ENCODE data around the gene RNF220.

RNF220 gene

DNA sequence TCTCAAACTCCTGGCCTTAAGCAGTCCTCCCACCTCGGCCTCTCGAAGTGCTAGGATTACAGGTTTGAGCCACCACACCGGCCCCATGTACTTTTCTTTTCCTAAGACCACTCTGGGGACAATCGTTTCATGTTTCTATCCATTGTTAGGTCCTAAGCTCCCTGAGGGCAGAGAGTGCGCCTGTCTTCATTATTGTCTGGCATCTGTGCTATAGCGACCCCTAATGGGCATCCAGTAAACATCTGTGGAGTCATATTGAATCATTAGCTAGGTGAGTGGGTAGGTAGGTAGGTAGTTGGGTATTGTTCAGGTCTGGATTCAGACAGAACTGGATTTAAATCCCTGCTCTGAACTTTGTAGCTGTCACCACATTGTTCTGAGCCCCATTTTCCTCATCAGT lies 203.1 kb downstream of the RNF220 start:
- no peaks in the 10 kb centered on the region for H3K9me3 Mint-ChIP-seq
- DNase-seq = no peak
- no peak overlapping the region for H3K4me3 Mint-ChIP-seq
- ATAC-seq (replicated peaks) = no peak
- H3K36me3 Mint-ChIP-seq = no peaks in the 10 kb centered on the region
- no peak overlapping the region for H3K27ac Mint-ChIP-seq
- no peaks in the 10 kb centered on the region for H3K27me3 Mint-ChIP-seq
- no peaks in the 10 kb centered on the region for H3K4me1 Mint-ChIP-seq

DNA sequence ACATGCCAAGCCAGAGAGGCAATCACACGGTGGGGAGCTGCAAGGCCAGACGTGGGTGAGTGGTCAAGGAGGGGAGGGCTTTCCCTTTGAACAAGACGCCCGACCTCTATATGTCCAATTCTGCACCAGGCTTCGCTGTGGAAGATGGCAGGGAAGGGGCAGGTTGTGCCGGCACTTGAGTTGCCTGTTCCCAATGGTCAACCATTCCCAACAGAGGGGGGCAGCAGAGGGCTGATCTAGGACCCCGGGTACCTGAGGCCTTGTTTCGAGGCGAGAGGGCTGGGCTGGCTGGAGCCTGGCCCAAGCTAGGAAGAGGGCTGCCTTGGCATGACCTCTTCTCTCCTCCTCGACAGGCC lies 204.3 kb downstream of the RNF220 start:
- DNase-seq (no peak), ATAC-seq (replicated peaks) (no peak)
- Mint-ChIP-seq H3K36me3 (no peaks in the 10 kb centered on the region), H3K27ac (no peak overlapping the region), H3K4me1 (no peaks in the 10 kb centered on the region), H3K27me3 (no peaks in the 10 kb centered on the region), H3K4me3 (no peak overlapping the region), H3K9me3 (no peaks in the 10 kb centered on the region)

DNA sequence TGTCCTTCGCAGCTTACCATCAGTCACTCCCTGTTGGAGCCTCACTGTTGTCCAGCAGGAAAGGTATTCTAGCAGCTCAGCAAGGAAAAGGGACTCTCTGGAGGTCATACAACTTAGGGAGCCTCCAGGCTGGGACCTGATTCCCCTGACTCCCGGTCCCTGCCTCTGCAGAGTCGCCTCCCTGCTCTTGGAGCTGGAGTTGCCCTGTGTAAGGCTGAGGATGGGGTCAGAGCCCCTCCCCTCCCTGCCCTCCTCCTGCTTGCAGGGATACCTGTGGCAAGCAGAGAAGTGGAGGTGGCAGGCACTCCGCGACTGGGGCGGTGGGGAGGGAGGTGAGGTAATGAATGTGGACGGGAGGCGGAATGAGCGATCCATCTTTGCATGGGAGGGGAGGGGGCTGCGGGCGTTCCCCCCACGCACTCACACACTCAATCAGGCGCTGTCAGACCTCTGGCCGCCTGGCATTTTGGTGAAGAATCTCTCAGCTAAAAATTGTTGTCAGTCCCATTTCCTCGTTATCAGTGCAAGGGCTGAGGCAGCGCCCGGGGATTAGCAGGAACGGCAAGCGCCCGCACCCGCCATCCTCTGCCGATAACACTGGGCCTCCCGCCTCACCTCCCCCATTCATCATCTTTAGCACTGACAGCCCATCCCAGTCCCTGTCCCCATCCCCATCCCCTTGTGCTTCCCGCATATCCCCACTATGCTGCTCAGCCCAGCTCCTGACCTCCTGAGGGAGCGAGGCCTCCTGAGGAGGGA lies 204.9 kb downstream of the RNF220 start:
- Mint-ChIP-seq H3K27ac (no peak overlapping the region), H3K27me3 (no peaks in the 10 kb centered on the region), H3K9me3 (no peaks in the 10 kb centered on the region), H3K4me1 (no peaks in the 10 kb centered on the region), H3K36me3 (no peaks in the 10 kb centered on the region), H3K4me3 (no peak overlapping the region)
- no peak for DNase-seq
- ATAC-seq (replicated peaks) = no peak

DNA sequence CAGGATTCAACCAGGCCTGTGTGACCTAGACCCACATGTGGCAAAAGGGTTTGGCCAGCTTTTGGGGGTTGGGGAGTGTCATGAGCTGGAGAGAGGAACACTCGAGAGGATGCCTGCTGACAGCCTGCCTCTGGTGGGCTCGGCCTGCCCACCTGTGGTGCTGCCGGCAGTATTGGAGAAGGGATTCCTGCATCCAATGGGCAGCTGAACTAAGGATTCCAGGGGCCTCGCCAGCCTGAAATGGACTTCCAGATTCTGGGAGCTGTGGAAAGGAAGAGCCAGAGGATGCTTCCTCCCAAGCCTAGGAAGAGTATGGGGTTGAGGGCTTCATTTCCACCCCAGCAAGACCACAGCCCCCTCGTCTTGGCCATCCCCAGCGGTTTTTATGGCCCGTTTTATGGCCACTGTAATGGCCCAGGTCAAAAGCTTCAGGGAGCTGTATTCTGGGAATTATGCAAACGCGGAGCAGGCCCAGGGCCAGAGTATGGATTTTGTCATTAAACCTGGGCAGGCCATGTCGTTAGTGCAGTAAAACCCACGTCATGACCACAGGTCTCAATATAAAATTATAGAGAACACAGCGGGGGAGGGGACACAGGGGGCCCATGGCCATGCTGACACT lies 205.6 kb downstream of the RNF220 start:
- Mint-ChIP-seq H3K27ac (no peak overlapping the region), H3K27me3 (no peaks in the 10 kb centered on the region), H3K9me3 (no peaks in the 10 kb centered on the region), H3K4me3 (no peak overlapping the region), H3K36me3 (no peaks in the 10 kb centered on the region), H3K4me1 (no peaks in the 10 kb centered on the region)
- ATAC-seq (replicated peaks) = no peak
- no peak for DNase-seq

DNA sequence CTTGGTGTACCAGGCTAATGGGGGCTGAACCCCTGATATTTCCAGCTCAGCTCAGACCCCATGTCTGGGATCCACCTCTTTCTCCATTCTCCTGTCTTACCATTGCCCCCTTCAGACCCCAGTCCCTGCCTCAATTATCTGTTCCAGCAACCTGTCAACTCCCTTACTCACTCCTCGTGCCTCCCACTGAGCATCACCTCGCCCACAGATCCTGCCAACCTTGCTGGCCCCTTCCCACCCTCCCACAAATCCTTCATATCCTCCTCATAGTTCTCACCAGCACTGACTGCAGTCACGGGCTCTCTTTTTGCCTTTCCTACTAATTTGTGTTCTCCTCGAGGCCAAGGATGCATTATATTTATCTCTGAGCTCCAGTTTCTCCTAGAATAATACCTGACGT lies 206.4 kb downstream of the RNF220 start:
- no peak overlapping the region for H3K27ac Mint-ChIP-seq
- no peaks in the 10 kb centered on the region for H3K4me1 Mint-ChIP-seq
- no peaks in the 10 kb centered on the region for H3K9me3 Mint-ChIP-seq
- DNase-seq (no peak), ATAC-seq (replicated peaks) (no peak)
- no peaks in the 10 kb centered on the region for H3K27me3 Mint-ChIP-seq
- no peak overlapping the region for H3K4me3 Mint-ChIP-seq
- H3K36me3 Mint-ChIP-seq = no peaks in the 10 kb centered on the region

DNA sequence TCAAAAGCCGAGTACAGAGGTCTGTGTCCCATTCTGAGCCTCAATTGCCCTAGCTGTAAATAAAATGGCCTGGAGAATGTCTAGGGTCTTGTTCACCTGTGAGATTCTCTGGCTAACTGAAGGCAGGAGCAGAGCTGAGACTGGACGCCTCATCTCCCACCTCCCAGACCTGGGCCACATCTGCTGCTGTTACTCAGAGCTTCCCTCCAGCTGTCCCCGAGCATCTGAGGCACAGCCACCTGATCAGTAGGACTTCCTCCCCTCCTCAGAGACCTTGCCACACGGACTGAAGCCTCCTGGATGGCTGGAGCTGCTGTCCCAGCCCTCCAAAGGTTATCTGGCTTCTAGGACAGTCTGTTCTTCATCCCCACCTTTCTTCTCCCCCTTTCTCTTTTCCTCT lies 206.8 kb downstream of the RNF220 start:
- H3K36me3 Mint-ChIP-seq = no peaks in the 10 kb centered on the region
- H3K27me3 Mint-ChIP-seq = no peaks in the 10 kb centered on the region
- ATAC-seq (replicated peaks) (no peak), DNase-seq (no peak)
- no peaks in the 10 kb centered on the region for H3K4me1 Mint-ChIP-seq
- no peaks in the 10 kb centered on the region for H3K9me3 Mint-ChIP-seq
- H3K27ac Mint-ChIP-seq = no peak overlapping the region
- no peak overlapping the region for H3K4me3 Mint-ChIP-seq

DNA sequence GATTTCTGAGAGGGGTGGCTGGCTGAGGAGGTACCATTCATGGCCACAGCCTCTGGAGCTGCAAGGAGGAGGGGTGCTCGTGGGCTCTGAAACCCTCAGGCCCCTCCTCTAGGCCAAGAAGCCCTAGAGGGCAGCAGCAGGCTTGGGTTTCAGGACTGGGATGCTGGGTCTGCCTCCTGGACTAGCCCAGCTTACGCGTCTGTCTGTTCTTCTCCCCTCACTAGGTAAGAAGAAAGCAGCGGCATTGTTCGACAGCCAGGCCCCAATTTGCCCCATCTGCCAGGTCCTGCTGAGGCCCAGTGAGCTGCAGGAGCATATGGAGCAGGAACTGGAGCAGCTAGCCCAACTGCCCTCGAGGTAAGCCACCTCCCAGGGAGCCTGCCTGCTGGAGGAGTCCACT lies 208.9 kb downstream of the RNF220 start:
- Mint-ChIP-seq H3K9me3 (no peaks in the 10 kb centered on the region), H3K36me3 (no peaks in the 10 kb centered on the region), H3K4me3 (no peak overlapping the region), H3K27me3 (peaks cover 0 to 5% of the 10 kb centered on the region in 2 donors), H3K27ac (no peak overlapping the region), H3K4me1 (no peaks in the 10 kb centered on the region)
- ATAC-seq (replicated peaks) = no peak
- DNase-seq = no peak

DNA sequence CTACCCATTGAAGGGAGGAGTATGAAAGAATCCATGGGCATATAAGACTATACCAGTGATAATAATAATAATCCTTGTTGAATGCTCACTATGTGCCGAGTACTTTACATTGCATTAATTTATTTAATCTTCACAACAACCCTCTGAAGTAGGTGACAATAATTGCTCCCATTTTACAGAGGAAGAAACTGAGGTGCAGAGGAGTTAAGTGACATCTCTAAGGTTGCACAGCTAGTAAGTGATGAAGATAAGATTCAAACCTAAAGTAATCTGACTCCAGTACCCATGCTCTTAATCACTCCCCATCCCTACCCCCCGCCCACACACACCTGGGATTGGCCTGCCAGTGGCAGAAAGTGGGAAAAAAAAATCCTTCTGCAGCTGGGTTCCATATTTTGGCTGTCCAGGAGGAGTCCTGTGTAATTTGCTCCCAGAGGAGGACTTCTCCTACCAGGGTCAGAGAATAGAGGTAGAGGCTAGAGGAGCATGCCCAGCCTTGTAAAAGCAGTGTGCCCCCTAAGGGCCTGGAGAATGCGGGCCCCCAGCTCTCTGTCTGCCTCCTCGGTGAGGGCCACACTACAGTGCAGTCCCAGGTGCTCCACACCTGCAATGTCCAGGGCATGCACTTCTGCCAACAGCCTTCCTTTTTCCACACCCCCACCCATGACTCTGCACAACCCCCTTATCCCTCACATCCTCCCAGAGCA lies 211.4 kb downstream of the RNF220 start:
- peaks cover 0 to 5% of the 10 kb centered on the region in 2 donors for H3K27me3 Mint-ChIP-seq
- H3K4me1 Mint-ChIP-seq = no peaks in the 10 kb centered on the region
- no peaks in the 10 kb centered on the region for H3K9me3 Mint-ChIP-seq
- H3K27ac Mint-ChIP-seq = no peak overlapping the region
- DNase-seq = no peak
- H3K36me3 Mint-ChIP-seq = no peaks in the 10 kb centered on the region
- no peak overlapping the region for H3K4me3 Mint-ChIP-seq
- no peak for ATAC-seq (replicated peaks)

DNA sequence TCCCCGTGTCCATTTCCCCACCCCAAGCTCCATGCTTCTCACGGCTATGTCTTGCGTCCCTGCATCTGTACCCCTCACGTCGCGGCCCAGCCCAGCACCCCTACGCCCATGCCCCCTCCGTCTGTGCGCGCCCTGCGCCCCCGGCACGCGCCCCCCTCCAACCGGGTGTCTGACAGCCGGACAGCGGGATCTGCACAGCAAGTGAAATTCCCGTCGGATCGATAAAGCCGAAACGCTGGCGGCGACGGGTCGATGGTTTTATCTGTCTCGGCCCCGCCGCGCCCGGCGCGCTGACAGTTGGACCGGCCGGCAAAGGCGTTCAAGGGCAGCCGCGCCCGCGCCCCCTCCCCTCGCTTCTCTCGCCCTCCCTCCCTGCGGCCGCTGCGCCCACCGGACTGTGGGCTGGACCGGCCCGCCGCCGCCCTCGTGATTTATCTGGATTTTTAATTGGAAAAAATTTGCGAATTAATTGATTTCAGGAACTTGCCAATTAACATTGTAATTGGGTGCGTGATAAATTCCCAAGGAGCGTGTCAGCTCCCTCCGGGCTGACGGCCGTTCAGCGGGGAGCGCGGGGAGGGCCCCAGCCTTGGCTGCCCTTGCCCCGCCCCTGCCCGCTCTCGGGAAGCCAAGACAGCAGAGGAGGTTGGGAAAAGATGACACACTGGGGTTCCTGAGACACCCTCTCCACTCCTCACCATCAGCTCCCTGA lies 212.1 kb downstream of the RNF220 start:
- H3K27ac Mint-ChIP-seq = no peak overlapping the region
- H3K36me3 Mint-ChIP-seq = no peaks in the 10 kb centered on the region
- no peak overlapping the region for H3K4me3 Mint-ChIP-seq
- peaks cover 0 to 5% of the 10 kb centered on the region in 2 donors for H3K27me3 Mint-ChIP-seq
- DNase-seq (no peak), ATAC-seq (replicated peaks) (no peak)
- no peaks in the 10 kb centered on the region for H3K9me3 Mint-ChIP-seq
- no peaks in the 10 kb centered on the region for H3K4me1 Mint-ChIP-seq

DNA sequence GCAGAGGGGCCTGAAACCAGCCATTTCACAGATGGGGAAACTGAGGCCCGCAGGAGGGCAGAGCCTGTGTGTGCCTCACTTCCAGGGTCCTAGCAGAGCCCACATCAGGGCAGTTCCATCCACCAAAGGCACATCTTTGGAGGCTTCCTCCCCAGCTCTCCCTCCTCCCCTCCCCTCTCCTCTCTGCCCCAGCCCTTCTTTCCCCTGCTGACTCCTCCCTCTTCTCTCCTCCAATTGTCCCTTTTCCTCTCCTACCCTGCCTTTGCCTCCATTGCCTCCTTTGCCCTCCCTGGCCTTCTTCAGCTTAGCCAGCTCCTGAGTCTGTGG lies 212.6 kb downstream of the RNF220 start:
- H3K27me3 Mint-ChIP-seq = peaks cover 0 to 5% of the 10 kb centered on the region in 2 donors
- no peaks in the 10 kb centered on the region for H3K9me3 Mint-ChIP-seq
- no peaks in the 10 kb centered on the region for H3K4me1 Mint-ChIP-seq
- no peak overlapping the region for H3K27ac Mint-ChIP-seq
- DNase-seq (no peak), ATAC-seq (replicated peaks) (no peak)
- H3K36me3 Mint-ChIP-seq = no peaks in the 10 kb centered on the region
- H3K4me3 Mint-ChIP-seq = no peak overlapping the region

DNA sequence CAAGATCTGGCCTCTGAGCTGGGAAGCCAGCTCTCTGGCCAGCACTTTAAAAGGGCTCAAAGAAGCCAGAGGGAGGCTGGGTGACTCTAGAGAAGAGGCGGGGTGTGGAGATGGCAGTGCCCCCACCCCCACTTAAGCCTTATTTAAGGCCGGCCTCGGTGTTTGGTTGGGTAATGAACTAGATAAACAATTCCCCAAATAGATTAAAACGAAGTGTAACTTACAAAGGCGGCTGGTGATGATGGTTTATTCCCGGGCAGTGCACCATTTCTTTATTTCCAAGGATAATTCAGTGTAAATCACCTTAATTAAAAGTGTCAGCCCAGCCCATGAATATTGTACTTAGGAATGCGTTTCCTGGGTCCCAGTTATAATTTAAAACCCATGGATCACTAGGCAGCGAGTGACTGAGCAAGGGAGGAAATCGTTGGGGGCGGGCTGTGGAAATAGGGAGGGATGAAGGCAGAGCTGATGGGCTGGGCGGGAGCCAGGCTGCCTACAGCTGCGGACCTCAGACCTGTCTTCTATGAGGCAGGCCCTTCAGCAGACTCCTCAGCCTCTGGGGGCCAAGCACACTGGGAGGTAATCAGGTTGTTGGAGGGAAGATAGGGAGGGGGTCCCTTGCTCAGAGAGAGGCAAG lies 214.3 kb downstream of the RNF220 start:
- ATAC-seq (replicated peaks) (no peak), DNase-seq (no peak)
- H3K4me1 Mint-ChIP-seq = no peaks in the 10 kb centered on the region
- H3K36me3 Mint-ChIP-seq = no peaks in the 10 kb centered on the region
- no peak overlapping the region for H3K4me3 Mint-ChIP-seq
- no peaks in the 10 kb centered on the region for H3K9me3 Mint-ChIP-seq
- peaks cover 0 to 5% of the 10 kb centered on the region in 2 donors for H3K27me3 Mint-ChIP-seq
- H3K27ac Mint-ChIP-seq = no peak overlapping the region

DNA sequence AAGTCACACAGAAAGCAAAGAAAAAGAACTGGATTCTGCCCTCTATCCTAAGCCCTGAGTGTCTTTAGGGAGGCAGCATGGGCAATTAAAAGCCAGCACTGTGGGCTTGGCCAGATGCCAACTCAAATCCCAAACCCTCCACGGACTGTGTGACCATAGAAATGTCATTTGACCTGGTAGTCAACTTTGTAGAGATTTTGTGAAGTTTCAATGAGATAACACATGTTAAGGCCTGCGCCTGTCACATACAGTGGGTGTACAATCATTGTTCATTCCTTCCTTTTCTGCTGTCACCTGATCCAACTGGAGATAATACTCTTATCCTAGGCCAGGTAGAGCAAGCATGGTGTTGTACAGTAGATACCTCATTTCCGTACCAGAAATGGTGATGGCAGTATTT lies 215.0 kb downstream of the RNF220 start:
- H3K27ac Mint-ChIP-seq = no peak overlapping the region
- no peaks in the 10 kb centered on the region for H3K4me1 Mint-ChIP-seq
- H3K4me3 Mint-ChIP-seq = no peak overlapping the region
- no peaks in the 10 kb centered on the region for H3K36me3 Mint-ChIP-seq
- DNase-seq (no peak), ATAC-seq (replicated peaks) (no peak)
- no peaks in the 10 kb centered on the region for H3K9me3 Mint-ChIP-seq
- H3K27me3 Mint-ChIP-seq = peaks cover 0 to 5% of the 10 kb centered on the region in 2 donors

DNA sequence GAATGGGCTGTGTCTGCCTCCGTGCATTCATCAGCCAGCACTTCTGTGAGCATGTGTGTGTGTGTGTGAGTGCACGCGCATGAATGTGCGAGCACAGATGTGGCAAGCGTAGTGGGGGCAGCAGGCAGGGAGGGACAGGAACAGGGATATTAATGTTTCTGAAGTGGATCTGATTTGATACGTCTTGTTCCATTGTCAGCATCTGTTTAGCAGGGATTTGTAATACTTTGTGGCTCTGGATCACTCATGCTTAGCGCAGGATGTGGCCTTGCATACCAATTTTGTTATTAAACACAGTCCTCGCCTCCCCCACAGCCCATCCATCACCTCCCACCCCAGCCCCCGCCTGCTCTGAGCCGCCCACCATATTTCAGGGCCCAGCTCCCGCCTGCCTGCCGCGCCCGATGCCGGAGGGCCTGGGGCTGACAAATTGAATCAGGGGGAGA lies 216.8 kb downstream of the RNF220 start:
- Mint-ChIP-seq H3K9me3 (no peaks in the 10 kb centered on the region), H3K4me1 (no peaks in the 10 kb centered on the region), H3K27ac (no peak overlapping the region), H3K4me3 (no peak overlapping the region), H3K36me3 (no peaks in the 10 kb centered on the region), H3K27me3 (peaks cover 0 to 5% of the 10 kb centered on the region in 2 donors)
- ATAC-seq (replicated peaks) (no peak), DNase-seq (no peak)

DNA sequence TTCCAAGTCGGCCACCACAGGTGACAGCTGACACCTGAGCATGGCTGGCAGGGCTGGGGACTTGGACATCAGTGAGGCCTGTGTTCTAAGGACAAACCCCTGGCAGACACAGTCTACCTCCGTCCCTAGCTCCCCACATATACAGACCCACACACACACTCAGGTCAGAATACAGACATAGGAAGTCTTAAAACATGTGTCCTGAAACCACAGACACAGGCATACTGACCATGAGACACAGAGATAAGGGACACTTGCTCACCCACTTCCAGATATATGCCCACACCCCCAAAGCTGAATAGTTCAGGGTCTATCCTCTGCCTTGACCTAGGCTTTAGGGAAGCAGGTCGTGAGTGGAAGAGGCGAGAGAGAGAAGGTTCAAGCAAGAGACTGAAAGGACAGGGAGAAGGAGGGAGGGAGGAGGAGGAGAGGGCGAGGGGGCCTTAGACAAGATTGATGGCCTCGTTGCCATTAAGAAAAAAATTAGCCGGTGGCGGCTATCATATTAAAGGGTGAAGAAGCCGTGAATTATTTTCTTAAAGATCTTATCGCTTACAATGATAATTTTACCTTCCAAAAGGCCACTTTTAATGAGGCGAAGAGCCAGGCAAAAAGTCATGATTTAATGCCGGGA lies 219.3 kb downstream of the RNF220 start:
- no peaks in the 10 kb centered on the region for H3K36me3 Mint-ChIP-seq
- H3K9me3 Mint-ChIP-seq = no peaks in the 10 kb centered on the region
- no peaks in the 10 kb centered on the region for H3K4me1 Mint-ChIP-seq
- no peak for ATAC-seq (replicated peaks)
- no peak overlapping the region for H3K4me3 Mint-ChIP-seq
- H3K27ac Mint-ChIP-seq = no peak overlapping the region
- no peak for DNase-seq
- no peaks in the 10 kb centered on the region for H3K27me3 Mint-ChIP-seq

Data from stimulated activated naive B cell treated with anti-CD40 and anti-IgM and Interleukin-4, amounts not matched to agents 10 μg/mL and 1 μg/mL and 100 μg/mL, for 72 hours (primary cell).